ENCODE measurements around the gene CCRL2. TPM values are rescaled to one million over a fixed set of nuclear protein-coding genes. Genes with fewer than 3 reads are reported as not detected.

The CCRL2 gene
- total and polyA plus RNA-seq, 2 of the 4 experiments (the other 2 are of a cell fraction), result 0.29 to 0.36 TPM

- no peak overlapping the region for H2BK20ac ChIP-seq (ENCODE audit: low read depth, low read length)
- no peak for ATAC-seq (ENCODE audit: low read depth)
- in situ Hi-C loops (cut with MboI; ENCODE audit: low sequenced_read_pairs), result no loop called here
- H3K4me3 ChIP-seq (ENCODE audit: insufficient read depth, low read depth, low read length), result no peak overlapping the region
- no peak for DNase-seq
- H3K4ac ChIP-seq (ENCODE audit: low read depth, low read length), result no peak overlapping the region
- TF ChIP-seq BHLHE40 (IDR thresholded peaks at IDR 0.05; ENCODE audit: low read depth, low read length) (no peak), CHD1 (IDR thresholded peaks at IDR 0.05; ENCODE audit: low read depth, low read length) (no peak), RCOR1 (IDR thresholded peaks at IDR 0.05; ENCODE audit: insufficient replicate concordance, low read length) (no peak), SMC3 (IDR thresholded peaks at IDR 0.05; ENCODE audit: low read depth, low read length) (no peak), POLR2A (IDR thresholded peaks at IDR 0.05; ENCODE audit: low read depth, low read length) (no peak), NFE2L2 (IDR thresholded peaks at IDR 0.05; ENCODE audit: low read depth, low read length) (no peak), RFX5 (IDR thresholded peaks at IDR 0.05; ENCODE audit: low read depth, low read length) (no peak), ELK1 (IDR thresholded peaks at IDR 0.05; ENCODE audit: borderline replicate concordance, low read depth, low read length) (no peak), MAZ (IDR thresholded peaks at IDR 0.05; ENCODE audit: borderline replicate concordance, low read depth, low read length) (no peak), USF2 (IDR thresholded peaks at IDR 0.05; ENCODE audit: low read depth, low read length) (no peak), RAD21 (IDR thresholded peaks at IDR 0.05; ENCODE audit: low read length) (no peak)
- no CpG with 5 or more reads among the region's 3 CpGs for WGBS, 2 experiments (ENCODE audit: extremely low coverage in 2 of 2, insufficient read length in 1 of 2)
- no peaks in the 10 kb centered on the region for H3K9me3 ChIP-seq (ENCODE audit: control insufficient read depth, insufficient read depth, low read length)
- no TSS peak for BruUV-seq (replicated peaks)
- H3K9me1 ChIP-seq (ENCODE audit: insufficient read depth, low read length), result peaks cover 4% of the 10 kb centered on the region
- H2AFZ ChIP-seq (replicated peaks; ENCODE audit: low read length, poor library complexity), result no peak overlapping the region
- H3K14ac ChIP-seq (replicated peaks; ENCODE audit: low read depth, low read length), result no peak overlapping the region
- H3K4me2 ChIP-seq (ENCODE audit: low read depth, low read length), result no peak overlapping the region
- H2BK5ac ChIP-seq (ENCODE audit: low read depth, low read length, poor library complexity, severe bottlenecking), result no peak overlapping the region
- H2BK120ac ChIP-seq (ENCODE audit: low read depth, low read length), result no peak overlapping the region
- no peak overlapping the region for H3K56ac ChIP-seq (ENCODE audit: extremely low read depth, insufficient read depth, low read length)
- no peak overlapping the region for H2AK5ac ChIP-seq (ENCODE audit: low read depth, low read length)
- H3K79me1 ChIP-seq (ENCODE audit: low read depth in 1 of 2, low read length in 2 of 2), result no peaks in the 10 kb centered on the region
- no peak overlapping the region for H4K5ac ChIP-seq (ENCODE audit: low read depth, low read length)
- no peak overlapping the region for H3K23ac ChIP-seq (ENCODE audit: low read depth, low read length)
- no peak overlapping the region for H3K27ac ChIP-seq (ENCODE audit: insufficient read depth, low read length)
- H4K91ac ChIP-seq (ENCODE audit: insufficient read depth, low read depth, low read length), result no peak overlapping the region
- no peaks in the 10 kb centered on the region for H3K4me1 ChIP-seq (ENCODE audit: control insufficient read depth, insufficient read depth, low read length)
- no peaks in the 10 kb centered on the region for H3K36me3 ChIP-seq (ENCODE audit: control insufficient read depth, insufficient read depth, low read length)
- no peak overlapping the region for H2AK9ac ChIP-seq (replicated peaks; ENCODE audit: low read depth, low read length, poor library complexity)
- no peaks in the 10 kb centered on the region for H4K20me1 ChIP-seq (ENCODE audit: insufficient read depth, low read length)
- no peak overlapping the region for H2BK15ac ChIP-seq (ENCODE audit: low read depth, low read length)
- ChIA-PET CTCF (no interaction called here), POLR2A (ENCODE audit: unreplicated experiment) (no interaction called here)
- H3K27me3 ChIP-seq (ENCODE audit: control insufficient read depth, insufficient read depth, low read length), result peaks cover 36% of the 10 kb centered on the region
- H3K9ac ChIP-seq (ENCODE audit: low read depth, low read length), result no peak overlapping the region
- intact Hi-C loops (cut with micrococcal nuclease), result no loop called here
- H3K18ac ChIP-seq (ENCODE audit: low read depth, low read length), result no peak overlapping the region
- dilution Hi-C loops (cut with HindIII; ENCODE audit: low sequenced_read_pairs, unreplicated experiment), result no loop called here
- no peak overlapping the region for H4K8ac ChIP-seq (ENCODE audit: low read depth in 2 of 2, low read length in 2 of 2)
Measured at GRCh38 chr3:46381625-46382024, 25.4 kb upstream of the CCRL2 start.
